Measurements from ENCODE around the gene USP49.

The USP49 gene

GRCh38 chr6:41874741-41875140, 20.4 kb downstream of the USP49 start:
- DNase-seq (ENCODE audit: low read depth in 2 of 2): no peak

DNA sequence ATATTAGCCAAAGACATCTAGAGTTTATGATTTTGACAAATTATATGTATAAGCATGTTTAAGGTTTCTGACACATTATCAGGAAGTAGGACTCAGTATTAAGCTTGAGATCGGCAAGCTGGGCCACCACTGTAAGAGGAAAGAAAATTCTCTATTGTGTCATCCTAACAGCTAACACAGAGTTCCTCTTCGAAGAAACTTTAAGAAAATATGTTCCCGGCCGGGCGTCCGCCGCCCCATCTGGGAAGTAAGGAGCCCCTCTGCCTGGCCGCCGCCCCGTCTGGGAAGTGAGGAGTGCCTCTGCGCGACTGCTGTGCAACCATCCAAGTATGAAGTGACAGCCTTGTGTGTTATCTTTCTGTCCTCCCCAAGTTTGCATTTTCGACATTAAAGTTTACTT, 23.0 kb downstream of the USP49 start:
- DNase-seq (ENCODE audit: low read depth in 2 of 2): no peak

GRCh38 chr6:41871691-41872090, 23.5 kb downstream of the USP49 start:
- DNase-seq (ENCODE audit: low read depth in 2 of 2): no peak

DNA sequence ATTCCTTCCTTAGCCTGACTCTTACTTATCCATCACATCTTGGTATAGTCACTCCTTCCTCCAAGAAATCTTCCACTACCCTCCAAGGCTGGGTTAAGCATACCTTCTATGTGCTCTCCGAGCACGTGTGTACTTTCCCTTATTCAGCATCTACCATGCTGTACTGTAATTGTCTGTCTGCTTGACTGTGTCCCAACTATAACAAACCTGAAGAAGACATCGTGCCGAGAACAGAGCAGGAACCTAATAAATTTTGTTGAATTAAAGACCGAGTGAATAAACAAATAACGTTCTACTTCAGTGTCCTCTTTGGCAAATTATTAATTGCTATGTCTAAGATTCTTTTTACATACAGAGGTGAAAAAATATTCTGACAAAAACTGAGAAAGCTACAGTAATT, 35.8 kb downstream of the USP49 start:
- DNase-seq (ENCODE audit: low read depth in 2 of 2): no peak

DNA sequence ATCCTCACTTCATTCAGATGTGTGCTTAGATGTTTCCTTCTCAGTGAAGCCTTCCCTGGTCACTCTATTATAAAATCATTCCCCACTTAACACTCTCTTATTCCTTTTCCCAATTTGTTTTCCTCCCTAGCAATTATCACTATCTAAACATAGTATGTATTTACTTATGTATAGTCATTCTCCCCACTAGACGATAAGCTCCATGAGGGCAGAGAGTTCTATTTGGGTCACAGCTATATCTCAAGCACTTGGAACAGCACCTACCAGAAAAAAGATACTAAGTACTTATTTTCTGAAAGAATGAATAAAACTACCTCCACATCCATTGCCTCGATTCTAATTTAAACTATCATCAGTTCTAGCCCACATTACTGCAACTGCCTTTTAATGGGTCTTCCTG, 36.5 kb downstream of the USP49 start:
- no peak for DNase-seq (ENCODE audit: low read depth in 2 of 2)

DNA sequence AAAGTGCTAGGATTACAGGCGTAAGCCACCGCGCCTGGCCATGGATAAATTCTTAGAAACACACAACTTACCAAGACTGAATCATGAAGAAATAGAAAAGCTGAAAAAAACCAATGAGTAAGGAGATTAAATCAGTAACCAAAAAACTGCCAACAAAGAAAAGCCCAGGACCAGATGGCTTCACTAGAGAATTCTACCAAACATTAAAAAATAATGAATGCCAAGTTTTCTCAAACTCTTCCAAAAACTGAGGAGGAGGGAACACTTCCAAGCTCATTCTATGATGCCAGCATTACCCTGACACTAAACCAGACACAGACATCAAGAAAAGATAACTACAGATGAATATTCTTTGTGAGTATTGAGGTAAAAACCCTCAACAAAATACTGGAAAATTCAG, 44.3 kb downstream of the USP49 start:
- DNase-seq (ENCODE audit: low read depth in 2 of 2): no peak

- DNase-seq (ENCODE audit: low read depth in 2 of 2): peak; percentile 4 to 34
Observed at GRCh38 chr6:41846666-41847237, 48.4 kb downstream of the USP49 start.

DNA sequence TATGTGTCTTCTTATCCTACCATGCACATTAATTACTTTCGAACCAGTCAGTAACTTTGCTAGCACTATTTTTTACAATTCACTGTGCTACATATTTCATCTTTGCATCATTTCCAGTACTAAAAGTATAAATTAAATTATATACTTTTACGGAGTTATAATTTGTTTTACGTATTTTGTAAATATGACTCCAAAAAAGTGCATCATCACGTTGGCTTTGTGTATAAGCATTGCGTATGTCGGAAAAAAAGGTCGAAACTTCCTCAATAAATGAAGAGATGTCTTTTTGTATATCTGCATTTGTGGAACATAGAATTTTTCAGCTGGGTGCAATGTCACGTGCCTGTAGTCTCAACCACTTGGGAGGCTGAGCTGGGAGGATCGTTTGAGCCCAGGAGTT, 52.0 kb downstream of the USP49 start:
- DNase-seq (ENCODE audit: low read depth in 2 of 2): no peak

GRCh38 chr6:41840326-41840725, 54.8 kb downstream of the USP49 start:
- DNase-seq (ENCODE audit: low read depth in 2 of 2): no peak

- DNase-seq (ENCODE audit: low read depth in 2 of 2): no peak
Observed at GRCh38 chr6:41836660-41837052, 58.5 kb downstream of the USP49 start.

- DNase-seq (ENCODE audit: low read depth in 2 of 2): no peak
Observed at GRCh38 chr6:41836022-41836659, 59.0 kb downstream of the USP49 start.

DNA sequence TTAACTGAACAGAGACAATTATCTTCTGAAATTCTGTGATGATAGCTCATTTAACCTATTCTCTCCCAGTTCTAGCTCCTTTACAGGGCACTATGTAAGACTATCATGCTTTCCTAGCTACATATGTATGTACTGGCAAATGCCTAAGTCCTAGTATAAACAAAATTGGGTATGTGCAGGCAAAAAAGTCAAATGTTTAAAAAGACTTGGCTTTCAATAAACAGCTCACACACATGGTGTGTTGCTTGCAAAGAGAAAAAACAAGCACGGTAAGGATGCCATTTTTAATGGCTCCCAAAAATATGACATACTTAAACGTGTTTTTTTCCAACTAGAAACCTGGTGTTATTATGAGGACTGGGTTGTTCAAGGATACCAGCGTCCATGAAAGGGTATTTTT, 62.9 kb downstream of the USP49 start:
- DNase-seq (ENCODE audit: low read depth in 2 of 2): no peak

GRCh38 chr6:41826343-41827022, 68.7 kb downstream of the USP49 start:
- DNase-seq (ENCODE audit: low read depth in 2 of 2): no peak

GRCh38 chr6:41824571-41825569, 70.3 kb downstream of the USP49 start:
- no peak for DNase-seq (ENCODE audit: low read depth in 2 of 2)

GRCh38 chr6:41823178-41823577, 72.0 kb downstream of the USP49 start:
- no peak for DNase-seq (ENCODE audit: low read depth in 2 of 2)

- no peak for DNase-seq (ENCODE audit: low read depth in 2 of 2)
Observed at GRCh38 chr6:41822021-41822420, 73.2 kb downstream of the USP49 start.

DNA sequence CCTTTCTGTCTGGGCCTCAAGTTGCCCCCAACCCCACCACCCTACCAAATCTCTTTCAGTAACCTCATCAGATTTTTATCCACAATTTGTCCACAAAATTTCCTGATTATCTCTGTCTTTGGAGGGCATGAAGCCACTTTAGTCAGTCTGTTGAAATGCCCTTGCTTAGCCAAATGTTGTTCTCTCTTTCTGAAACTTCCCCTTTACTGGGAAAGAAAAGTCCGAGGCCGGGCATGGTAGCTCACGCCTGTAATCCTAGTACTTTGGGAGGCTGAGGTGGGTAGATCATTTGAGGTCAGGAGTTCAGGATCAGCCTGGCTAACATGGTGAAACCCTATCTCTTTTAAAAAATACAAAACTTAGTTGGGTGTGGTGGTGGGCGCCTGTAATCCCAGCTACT, 73.9 kb downstream of the USP49 start:
- no peak for DNase-seq (ENCODE audit: low read depth in 2 of 2)

DNA sequence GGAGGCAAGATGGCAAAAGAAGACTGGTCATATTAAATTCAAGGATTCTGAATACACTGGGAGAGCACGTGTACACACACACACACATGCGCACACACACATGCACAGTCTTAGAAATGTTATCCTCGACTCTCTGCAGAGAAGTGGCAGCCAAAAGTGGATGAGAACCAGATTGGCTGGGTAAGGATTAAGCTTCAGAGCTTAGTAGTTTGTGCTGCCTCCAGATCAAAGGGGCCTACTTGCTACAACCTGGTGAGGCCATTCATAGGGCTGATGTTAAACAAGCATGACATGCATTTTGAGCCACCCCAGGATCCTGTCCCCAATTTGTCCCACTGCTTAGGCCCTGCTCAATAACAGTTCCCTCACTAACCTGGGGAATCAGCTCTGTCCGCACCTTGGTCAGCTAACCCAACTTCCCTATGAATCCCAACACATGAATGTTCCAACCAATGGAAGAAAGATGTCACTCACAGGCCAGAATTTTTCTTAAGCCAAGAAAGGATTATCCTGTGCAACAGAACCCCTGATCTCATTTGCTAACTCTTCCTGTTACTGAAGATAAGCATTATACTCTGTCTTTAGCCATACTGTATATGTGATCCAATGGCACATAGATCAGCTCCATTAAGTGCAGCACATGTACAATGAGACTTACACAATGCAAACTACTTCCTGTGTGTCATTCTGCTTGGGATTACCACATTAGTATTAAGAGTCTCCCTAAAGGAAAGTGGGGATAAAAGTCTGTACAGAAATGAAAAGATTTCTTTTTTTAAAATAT, 76.7 kb downstream of the USP49 start:
- no peak for DNase-seq (ENCODE audit: low read depth in 2 of 2)

DNA sequence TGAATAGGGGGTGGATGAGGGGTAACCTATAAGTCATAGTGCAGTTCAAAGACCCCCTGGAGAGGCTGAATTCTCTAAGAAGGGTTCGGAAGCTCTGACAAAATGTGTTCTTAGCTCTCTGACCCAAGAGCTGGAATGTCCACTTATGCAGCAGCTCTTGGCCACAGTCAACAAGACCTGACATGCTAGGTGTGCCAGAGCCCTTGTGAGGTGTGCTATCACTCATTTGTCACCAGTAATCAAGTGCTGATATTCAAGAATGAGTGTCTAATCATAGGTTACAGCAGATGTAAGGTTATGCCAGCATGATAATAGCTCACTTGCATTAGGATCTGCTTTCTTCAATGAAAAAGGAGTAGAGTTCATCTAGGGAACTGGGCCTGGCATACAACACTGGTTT, 79.6 kb downstream of the USP49 start:
- DNase-seq (ENCODE audit: low read depth in 2 of 2): no peak

- no peak for DNase-seq (ENCODE audit: low read depth in 2 of 2)
Observed at GRCh38 chr6:41814629-41815028, 80.5 kb downstream of the USP49 start.

- DNase-seq (ENCODE audit: low read depth in 2 of 2): no peak
Observed at GRCh38 chr6:41813956-41814355, 81.2 kb downstream of the USP49 start.
